Activated T-cell treated with anti-CD3 and anti-CD28 coated beads for 24 hours (primary cell): Measurements from ENCODE around the gene TTLL11.
"Not testable (repeated sequence)": the region's sequence is repeated elsewhere in the genome, so short reads cannot be mapped to it uniquely, and the experiment has no call there.

Experiments used
- DNase-seq: peaks from one replicate; pipeline ENCODE4 v3.0.0-alpha.2; 2020; ENCODE audit warnings: low read depth

TTLL11 gene

DNA sequence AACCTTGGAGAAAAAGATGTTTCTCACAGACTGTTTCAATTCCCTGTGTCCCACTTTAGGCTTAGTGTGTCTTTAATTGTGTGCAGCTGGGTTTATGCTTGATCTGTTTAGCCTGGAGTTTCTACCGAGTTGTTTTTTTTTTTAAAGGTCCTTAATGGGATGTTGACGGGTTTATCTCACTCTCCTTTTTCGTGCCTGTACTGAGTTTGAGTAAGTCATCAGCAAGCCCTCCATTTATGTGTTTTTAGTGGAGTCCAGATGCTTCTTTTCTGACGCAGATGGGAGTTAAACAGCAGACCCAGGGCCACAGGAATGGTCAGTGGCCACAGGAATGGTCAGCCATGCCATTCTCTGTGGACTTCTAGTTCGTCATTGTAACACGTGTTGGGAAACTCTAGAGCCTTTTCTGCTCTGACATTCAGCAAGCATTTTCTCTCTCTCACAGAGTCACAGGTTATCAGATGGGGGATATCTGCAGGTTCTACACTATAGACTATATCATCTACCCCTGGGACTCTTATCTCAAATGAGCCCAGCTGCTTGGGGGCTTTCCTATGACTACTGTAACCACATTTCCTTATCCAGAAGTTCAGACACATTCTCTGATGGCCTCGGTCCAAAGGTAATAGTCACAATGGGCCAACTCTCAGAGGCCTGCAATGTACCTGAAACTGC, 190.5 kb downstream of the TTLL11 start:
- no peak for DNase-seq

DNA sequence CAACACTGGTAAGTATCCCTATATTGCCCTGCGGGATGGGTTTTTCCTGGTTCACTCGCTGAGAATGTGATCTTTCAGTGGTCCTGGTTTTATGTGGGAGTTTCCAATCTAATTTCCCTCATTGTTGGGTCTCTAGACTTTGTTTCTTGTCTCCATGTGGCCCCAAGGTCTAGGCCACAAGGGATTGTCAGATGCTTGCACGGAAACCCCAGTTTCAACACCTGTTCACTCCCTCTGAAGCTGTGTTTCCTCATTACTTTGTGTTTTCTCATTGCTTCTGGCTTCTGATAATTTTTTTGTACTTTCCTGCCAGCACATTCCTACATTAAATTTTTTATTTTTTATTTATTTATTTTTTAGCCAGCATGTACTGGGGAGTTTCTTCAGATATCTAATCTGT, 191.5 kb downstream of the TTLL11 start:
- no peak for DNase-seq

DNA sequence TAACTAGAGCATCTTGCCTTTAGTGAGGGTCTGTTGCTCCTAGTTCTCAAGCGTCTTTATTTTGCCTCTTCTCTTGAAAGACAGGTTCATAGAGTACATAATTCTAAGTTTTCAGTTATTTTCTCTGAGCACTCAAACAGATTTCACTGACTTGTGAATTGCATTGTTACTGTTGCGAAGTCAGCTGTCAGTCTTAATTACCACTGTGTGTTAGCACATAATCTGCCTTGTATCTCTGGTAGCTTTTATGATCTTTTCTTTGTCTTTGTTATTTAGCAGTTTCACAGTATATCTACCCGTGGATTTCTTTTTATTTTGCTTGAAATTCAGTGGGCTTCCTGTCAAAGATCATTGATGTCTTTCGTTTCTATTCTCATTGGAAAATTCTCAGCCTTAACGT, 192.9 kb downstream of the TTLL11 start:
- no peak for DNase-seq

DNA sequence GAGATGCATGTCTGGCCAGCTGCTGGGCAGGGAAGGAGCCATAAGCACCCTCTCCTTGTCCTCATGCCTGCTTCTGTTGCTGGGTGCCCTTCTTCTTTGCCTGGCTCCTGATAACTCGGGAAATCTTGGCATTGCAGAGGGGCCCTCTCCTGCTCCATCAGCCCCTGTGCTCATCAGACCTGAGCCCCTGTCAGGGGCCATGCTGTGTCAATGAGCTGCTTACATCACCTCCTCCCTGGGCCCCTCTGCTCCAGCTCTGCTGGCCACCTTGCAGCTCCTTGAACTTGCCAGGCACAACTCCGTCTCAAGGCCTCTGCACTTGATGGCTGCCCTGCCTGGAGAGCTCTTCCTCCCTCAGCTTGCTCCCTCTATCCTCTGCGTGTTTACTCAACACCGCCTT, 194.3 kb downstream of the TTLL11 start:
- DNase-seq, result no peak

DNA sequence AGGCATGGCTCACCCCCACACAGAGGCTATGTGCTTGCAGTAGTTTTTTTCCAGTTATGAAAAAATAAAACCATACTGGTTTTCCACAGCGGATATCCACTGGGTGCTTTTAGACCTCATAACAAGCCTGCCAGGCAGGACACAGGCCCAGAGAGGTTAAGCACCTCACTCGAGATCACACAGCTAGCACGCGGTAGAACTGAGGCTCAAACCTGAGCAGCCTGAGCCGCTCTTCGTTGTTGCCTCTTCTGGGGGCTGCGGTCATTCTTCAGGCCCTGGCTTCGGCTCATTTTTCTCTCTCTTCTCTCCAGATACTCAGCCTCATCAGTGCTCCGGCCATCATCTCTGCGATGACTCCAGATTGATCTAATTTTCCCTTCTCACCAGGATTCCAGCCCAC, 196.0 kb downstream of the TTLL11 start:
- DNase-seq, result no peak

DNA sequence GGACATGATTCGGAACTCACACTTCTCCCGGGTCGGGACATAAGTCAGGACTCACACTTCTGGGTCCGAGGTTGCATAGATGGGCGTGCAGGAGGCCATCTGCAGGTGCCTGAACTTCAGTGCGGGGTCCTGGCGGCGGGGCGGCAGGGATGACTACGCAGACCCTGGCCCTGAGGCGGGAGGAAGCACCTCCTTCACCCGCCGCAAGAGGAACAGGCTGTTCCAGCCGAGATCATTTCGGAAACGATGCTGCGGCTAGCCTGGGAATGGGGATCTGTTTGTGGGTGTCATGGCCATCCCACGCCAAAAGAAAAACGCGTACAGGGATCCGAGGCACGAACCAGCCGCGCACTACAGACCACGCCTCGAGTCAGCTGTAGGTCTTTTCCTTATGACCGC, 196.6 kb downstream of the TTLL11 start:
- no peak for DNase-seq

DNA sequence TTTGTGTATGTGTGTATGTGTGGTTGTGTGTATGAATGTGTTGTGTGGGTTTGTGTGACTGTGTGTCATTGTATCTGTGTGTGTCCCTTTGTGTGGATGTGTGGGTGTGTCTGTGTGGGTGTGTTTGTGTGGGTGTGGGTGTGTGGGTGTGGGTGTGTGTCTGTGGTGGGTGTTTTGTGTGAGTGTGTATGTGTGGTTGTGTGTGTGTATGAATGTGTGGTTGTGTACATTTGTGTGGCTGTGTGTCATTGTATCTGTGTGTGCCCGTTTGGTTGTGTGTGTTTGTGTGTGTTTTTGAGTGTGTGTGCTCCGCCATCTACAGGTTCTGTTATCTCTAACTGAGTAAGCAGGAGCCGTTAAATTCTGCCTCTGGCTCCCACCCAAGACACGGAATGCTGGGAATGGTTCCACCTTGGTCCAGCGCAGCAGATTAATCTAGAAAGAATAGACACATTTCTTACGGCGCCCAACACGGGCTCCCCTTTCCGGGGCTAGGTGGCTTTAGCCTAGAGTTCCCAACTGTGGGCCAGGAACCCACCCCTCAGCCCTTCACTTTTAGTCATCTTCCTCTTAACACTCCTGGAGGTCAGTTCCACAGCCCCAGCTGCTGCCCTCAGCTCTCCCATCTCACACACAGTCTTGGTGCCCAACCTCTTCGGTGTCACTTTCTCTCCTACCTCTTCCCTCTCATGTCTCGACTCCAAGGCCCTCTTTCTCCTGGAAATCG, 197.1 kb downstream of the TTLL11 start:
- DNase-seq, result no peak

DNA sequence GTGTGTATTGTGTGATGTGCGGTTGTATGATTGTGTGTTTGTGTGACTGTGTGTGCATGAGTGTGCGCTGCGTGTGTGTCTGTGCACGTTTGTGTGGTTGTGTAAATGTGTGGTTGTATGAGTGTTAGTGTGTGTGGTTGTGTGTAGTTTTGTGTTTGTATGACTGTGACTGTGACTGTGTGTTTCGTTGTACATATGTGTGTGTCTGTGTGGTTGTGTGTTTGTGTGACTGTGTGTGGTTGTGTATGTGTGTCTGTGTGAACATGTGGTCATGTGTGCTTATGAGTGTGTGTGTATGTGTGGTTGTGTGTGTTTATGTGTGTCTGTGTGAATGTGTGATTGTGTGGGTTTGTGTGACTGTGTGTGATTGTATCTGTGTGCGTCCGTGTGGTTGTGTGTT, 197.8 kb downstream of the TTLL11 start:
- DNase-seq, result no peak

DNA sequence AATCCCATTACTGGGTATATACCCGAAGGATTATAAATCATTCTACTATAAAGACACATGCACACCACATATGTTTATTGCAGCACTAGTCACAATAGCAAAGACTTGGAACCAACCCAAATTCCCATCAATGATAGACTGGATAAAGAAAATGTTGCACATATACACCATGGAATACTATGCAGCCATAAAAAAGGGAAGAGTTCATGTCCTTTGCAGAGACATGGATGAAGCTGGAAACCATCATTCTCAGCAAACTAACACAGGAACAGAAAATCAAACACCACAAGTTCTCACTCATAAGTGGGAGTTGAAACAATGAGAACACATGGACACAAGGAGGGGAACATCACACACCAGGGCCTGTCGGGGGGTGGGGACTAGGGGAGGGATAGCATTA, 198.7 kb downstream of the TTLL11 start:
- DNase-seq, result not testable (repeated sequence)

DNA sequence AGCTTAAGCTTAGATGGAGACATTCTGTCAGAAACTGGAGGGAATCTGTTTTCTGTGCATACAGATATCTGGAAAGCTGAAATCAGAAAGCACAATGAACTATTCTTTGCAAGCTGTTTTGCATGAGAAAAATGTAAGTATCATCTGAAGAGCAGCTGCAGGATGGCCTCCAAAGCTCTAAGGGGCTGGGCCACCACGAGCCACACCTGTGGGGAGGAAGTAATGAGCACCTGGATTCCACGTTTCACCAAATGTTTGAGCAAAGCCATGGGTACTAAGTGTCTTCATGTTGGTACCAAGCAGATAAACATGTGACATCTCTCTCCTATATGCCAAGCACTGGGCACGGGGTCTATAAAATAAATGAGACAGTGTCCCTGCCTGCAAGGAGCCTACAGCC, 199.3 kb downstream of the TTLL11 start:
- no peak for DNase-seq

DNA sequence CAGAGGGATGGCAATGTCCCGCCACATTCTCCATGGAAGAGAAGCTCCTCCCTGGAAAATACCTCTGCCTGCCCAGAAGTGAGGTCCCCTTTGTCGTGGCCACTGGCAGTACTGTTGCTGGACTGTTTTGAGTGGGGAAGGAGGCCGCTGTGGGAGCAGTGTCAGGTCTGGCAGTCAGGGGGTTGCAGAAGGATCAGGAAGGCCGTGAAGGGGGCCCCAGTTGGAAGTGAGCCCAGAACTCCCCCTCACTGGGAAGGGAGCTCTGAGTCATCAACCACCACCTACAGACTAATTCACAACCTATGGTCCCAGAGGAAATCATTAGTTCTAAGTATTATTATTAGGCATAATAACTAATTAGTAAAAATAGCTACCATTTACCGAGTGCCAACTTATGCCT, 200.4 kb downstream of the TTLL11 start:
- DNase-seq, result no peak

DNA sequence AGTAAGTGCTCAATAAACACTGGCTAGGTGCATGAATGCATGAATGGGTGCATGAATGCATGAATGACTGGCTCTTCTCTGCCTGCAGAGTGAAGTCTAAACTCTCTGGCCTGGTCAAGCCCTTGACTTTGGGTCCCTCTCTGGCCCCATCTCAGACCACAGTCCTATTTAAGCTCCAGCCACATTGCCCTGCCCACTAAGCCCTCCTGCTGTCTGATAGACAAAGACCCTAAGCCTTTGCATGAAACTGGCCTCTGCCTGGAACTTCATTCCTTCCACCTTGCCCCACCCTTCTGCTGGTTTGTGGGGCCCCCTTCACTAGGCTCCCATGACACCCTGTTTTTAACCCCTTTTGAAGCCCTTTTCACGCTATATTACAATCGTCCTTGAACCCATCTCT, 202.4 kb downstream of the TTLL11 start:
- no peak for DNase-seq

DNA sequence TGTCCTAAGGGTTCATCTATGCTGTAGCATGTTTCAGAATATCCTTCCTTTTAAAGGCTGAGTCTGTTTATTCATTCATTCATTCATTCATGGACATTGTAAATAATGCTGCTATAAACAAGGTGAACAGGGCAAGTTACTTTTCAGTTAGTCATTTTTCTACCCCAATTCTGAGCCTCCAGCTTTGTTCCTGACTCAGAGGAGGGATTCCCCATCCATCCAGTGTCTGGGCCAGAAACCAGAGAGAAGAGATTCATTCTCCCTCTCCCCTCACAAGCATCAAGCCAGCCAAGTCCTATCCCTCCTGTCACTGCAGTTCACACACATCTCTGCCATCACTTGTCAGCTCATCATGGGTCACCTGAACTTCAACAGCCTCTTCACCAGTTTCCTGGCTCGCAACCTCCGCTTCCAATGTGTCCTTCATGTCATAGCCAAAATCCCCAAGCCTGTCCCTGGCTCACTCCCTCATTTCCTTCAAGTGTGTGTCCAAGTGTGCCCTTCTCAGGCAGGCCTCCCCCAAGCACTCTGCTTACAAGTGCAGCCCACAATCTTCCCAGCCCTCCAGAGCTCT, 203.0 kb downstream of the TTLL11 start:
- no peak for DNase-seq

DNA sequence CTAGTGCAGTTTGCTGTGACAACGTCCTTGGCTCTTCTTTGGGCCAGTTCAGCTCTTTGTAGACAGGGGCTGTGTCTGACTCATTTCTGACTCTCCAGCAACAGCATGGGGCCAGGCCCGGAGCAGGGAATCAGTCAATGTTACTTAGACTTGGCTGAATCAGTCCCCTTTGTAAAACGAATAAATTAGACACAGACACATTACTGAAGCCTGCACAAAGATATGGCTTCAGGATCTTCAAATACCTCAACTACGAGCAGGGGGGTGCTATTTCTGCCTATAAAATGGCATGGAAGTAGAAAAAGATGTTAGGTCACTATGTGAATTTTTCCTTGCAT, 204.7 kb downstream of the TTLL11 start:
- DNase-seq, result no peak

DNA sequence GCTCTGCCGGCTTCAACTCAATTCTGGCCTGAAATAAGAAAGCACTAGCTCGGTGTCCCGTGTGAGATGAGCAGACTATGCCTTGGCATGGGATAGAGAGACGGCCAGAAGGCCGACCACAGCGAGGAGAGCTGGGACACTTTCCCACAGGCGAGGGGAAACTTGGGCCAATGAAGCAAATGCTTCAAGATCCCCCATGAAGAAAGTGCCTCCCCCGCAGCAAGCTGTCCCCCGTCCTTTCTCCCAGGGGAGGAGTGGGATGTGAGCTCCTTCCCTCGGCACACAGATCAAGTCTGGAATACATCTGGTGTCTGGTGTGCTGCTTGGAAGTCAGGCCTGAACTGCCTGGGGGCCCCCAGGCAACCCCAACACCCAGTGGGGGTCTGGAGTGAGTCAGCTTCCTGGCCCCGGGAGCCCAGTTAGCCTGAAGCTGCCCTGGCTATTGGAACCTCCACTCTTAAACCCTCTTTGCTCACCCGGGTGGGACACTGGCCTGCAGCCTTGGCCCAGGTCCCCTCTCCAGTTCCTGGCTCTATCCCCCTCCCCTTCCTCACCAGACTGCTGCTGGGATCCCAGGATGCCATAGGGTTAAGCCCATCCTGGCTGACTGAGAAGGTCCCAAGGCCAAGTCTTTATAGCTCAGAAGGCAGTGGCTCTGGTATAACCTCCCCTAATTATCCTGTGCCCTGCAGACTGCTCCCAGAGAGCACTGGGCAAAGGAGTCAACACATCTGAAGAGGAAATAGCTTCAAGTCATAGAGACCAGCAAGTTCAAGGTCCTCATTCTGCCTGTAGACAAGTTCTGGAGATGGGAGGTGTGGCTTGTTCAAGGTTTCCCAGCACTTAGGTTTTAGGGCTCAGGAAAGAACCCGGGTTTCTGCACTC, 205.3 kb downstream of the TTLL11 start:
- DNase-seq, result no peak

DNA sequence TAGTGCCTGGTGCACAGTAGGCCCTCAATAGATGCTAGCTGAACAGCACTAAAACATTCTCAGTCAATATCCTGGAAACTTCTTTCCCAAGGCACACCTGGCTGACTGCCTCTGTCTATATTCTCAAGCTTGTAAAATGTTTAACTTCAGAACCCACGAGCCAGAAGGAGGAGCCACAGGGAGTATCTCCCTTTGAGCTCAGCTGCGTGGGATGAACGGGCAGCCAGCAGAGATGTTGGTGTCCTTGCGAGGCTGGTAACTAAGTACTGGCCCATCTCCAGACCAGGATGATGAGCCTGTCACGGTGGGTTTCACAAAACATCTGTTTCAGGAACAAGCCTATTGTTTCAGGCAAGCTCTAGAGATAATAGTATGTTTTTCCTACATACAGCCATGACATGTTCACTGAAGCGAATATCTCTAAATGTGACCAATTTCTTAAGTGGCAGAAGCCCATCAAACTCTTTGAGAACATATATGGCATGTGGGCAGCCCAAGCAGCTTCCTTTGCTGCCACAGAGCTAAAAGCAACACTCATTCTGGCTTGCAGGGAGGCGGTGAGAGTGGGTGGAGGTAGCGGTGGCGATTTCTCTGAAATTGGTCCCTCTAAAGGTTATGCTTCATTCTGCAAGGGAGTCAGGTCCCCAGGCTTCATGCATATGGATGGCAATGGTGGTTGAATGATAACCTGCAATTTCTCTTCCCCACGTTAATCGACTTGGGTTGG, 206.2 kb downstream of the TTLL11 start:
- no peak for DNase-seq

DNA sequence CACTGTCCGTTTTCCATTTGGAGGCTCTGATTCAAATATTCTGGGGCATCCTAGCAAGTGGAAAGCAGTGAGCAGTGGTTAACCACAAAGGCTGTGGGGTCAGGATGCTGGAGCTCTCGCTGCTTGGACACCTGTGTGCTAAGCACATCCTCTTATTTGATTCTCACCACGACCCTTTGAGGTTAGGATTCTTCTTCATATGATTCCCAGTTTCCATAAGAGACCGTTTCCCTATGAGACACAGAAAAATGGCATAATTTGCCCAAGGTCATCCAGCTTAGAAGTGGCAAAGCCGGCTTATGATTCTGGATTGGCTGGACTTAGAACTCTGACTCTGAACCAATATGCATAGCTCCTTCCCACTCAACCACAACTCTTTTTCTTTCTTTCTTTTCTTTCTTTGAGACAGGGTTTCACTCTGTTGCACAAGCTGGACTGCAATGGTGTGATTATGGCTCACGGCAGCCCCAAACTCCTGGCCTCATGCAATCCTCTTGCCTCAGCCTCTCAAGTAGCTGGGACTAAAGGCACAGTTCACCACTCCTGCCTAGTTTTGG, 207.7 kb downstream of the TTLL11 start:
- no peak for DNase-seq

DNA sequence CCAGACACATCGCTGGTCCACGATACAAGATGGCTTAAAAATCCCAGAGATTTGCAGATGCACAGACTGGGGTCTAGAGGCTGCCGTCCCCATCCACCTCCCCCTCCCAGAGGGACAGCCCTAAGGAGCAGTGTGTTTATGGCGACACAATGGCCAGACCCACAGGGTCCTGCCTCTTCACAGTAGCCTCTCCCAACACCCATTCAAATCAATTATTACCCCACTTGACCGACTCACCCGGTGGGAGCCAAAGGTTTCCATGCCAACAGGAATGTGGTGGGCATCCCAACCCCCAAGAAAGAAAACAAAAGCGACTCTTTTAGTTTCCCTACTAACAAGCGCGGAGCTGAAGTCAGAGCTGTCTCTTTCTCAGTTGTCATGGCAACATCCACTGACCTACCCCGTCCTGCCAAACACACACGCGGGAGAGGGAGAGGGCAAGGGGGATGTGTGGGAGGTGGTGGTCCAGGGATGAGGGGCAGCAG, 209.0 kb downstream of the TTLL11 start:
- DNase-seq, result no peak

DNA sequence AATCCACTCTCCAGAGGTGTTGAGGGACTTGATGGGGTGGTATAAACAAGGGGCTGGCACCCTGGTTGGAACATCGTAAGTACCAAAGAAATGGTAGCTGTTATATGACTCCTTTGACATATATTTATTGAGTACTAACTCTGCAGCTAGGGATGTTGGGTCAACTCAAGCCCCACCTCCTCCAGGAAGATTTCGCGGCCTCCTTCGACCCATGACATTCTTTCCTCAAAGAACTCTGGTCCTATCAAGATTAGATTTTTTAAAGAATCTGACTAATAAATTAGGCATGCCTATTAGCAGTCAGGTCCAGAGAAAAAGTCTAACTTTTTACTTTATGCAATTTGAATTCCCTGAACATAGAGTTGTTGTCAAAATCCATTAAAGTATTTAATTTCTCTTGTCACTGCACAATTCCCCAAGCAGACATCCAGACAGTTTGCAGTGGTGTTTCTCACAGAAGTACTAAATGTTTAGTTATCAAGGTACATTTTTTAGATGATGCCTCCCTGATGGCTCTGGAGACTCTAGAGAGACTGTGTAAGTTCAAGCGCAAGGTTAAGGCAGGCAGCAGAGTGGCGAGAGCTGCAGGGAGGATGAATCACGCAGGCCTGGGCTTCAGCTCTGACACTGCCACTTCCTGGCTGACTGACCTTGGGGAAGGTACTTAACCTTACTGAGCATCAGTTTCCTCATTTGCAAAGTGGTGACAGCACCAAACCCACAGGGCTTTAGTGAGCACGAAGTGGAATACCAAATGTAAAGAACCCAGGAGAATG, 209.6 kb downstream of the TTLL11 start:
- no peak for DNase-seq

DNA sequence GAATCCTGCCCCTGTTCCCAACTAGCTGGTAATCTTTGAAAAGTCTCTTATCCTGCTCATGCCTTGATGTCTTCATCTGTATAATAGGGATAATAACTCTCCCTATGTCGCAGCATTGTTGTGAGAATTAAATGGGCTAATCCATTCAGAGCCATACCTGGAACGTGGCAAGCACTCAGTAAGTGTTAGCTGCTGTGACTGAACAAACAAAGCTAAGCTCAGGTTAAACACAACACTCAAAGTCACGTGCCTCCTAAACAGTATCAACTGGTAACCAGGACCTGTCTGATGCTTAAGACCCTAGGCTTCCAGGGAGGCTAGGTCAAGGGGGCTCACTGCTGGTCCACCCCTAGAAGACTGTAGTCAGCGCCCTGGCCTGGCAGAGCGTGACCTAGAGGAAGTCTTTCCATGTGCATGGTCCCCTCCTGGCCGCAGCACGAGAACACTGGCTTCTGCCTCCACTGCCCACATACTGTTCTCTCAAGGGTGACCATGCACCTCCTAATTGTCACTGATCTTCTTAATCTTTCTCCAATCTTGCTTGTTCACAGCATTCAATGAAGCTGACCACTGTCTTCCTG, 211.1 kb downstream of the TTLL11 start:
- DNase-seq, result no peak
